Eye (tissue), 1 donor: ENCODE results near the gene IPO13.
A peak's percentile ranks its signal among the peaks of the same experiment; 100 is the strongest.

Experiments
- DNase-seq: peaks from one replicate; pipeline ENCODE4 v3.0.0-alpha.2; 2015

The IPO13 gene

DNA sequence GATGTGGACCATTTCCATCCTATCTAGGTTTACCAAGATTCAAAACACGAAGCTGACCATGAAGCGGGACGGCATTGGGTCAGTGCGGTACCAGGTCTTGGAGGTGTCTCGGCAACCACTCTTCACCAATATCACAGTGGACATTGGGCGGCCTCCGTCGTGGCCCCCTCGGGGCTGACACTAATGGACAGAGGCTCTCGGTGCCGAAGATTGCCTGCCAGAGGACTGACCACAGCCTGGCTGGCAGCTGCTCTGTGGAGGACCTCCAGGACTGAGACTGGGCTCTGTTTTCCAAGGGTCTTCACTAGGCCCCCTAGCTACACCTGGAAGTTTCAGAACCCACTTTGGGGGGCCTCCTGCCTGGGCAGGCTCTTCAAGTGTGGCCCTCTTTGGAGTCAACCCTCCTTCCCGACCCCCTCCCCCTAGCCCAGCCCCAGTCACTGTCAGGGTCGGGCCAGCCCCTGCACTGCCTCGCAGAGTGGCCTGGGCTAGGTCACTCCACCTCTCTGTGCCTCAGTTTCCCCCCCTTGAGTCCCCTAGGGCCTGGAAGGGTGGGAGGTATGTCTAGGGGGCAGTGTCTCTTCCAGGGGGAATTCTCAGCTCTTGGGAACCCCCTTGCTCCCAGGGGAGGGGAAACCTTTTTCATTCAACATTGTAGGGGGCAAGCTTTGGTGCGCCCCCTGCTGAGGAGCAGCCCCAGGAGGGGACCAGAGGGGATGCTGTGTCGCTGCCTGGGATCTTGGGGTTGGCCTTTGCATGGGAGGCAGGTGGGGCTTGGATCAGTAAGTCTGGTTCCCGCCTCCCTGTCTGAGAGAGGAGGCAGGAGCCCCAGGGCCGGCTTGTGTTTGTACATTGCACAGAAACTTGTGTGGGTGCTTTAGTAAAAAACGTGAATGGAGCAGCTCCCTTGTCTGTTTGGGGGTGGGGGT is 43.8 kb downstream of the IPO13 start:
- DNase-seq, result peak; percentile 28

DNA sequence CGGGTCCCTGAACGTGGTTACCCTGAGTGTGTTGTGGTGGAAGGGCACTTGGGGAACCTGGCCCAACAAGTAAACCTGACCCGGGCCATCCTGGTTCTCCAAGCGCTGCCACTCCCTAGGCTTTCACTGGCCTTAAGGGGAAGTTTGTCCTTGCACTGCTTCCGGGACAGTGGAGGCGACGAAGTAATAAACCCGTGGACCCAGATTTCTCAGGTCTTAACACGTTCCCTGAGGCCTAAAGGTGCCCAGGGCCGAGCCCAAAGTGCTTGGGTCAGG is 44.4 kb downstream of the IPO13 start:
- no peak for DNase-seq

DNA sequence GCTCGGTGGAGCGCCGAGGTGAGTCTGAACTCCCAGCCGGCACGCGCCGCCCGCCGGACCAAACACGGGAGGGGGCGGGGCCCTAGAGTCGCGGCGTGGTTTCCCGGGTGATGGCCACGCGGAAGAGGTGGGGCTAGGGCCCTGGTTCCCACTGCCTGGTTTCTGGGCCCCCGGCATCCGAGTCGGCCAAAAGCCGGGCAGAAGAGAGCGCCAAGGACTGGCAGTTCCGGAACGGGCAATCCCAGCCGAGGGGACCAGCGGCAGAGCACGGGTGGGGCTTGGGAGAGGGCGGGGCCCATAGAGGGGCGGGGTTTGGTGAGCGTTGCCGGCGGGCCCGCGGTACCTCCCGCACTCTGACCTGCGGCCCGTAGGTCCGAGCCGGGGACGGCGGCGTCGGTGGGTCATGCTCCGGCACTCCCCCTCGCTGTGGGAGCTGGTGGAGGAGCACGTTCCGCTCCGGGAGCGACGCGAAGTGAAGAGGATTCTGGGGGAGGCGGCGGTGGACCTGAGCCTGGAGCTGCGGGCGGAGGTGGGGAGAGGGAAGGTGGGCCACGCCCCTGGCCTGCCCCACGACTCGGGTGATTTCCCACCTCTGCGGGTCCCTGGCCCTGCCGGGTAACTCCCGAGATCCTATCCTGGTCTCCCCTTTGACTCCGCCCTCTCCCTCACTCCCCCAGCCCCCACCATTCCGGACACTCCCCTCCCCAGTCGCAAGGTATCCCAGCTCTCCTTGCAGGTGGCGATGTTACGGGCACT is 44.9 kb downstream of the IPO13 start, which contains the start of gene CCDC24:
Gene CCDC24, plus strand, starts transcription at position 124 of the 756 bp plus-strand sequence. Its CDS starts 280 bp downstream, at position 404.
- DNase-seq, result peak; percentile 87

DNA sequence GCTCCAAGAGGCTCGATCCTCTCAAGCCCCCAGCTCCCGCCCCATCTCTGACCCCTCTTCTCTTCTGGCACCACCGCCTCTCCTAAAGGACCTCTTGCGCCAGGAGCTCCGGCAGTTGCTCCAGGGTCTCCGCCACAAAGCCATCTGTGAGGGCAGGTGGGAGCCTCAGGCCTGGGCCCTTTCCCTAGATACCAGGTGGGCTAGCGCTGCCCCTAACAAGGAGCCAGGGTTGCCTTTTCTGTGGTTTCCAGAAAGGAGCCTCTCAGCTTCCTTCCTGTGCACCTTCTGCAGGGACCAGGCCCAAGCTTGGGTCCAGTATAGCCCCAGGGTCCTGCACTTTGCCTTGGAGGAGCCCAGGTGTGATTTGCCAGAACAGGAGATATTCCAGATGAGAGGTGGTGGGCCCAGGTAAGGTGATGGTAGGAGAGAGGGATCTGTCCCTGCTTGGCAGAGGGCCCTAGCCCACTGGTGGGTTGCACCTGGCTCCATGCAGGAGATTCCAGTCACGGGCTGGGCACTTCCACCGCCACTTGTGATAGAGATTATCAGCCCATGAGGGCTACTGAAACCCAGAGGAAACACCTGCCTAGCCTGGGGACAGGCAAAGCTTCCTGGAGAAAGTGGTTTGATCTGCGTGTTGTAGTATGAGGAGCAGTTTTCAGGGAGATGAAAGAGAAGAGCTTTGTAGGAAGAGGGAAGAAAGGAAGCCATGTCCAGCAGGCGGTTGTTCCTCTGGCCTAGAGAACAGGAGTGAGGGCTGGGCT is 45.7 kb downstream of the IPO13 start:
- DNase-seq, result no peak

DNA sequence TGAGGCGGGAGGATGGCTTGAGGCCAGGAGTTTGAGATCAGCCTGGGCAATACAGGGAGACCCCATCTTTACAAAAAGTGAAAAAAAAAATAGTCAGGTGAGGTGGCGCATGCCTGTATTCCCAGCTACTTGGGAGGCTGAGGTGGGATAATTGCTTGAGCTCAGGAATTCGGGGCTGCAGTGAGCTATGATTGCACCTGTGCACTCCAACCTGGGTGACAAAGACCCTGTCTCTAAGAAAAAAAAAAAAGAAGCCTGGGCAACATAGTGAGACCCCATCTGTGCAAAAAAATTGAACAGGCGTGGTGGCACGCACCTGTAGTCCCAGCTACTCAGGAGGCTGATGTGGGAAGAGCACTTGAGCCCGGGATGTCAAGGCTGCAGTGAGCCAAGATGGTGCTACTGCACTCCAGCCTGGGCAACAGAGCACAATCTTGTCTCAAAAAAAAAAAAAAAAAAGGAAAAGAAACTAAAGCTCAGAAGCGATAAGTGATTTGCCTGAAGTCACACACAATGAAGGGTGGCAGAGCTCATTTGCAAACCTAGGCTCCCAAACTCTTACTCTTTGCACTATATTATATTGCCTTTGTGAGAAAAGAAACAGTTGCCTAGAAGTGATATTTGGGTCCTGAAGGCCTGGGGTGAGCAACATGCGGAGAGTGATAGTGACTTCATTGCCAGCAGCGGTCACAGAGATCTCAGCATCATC is 46.6 kb downstream of the IPO13 start:
- no peak for DNase-seq

DNA sequence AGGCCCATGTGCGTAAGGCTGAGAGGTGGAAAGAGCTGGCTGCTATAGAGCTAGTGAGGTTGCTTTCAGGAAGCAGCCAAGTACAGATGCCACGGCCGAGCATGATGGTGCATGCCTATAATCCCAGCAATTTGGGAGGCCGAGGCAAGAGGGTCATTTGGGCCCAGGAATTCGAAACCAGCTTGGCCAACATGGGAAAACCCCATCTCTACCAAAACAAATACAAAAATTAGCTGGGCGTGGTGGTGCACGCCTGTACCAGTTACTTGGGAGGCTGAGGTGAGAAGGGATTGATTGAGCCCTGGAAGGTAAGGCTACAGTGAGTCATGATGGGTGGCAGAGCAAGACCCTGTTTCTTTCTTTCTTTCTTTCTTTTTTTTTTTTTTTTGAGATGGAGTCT is 47.3 kb downstream of the IPO13 start:
- DNase-seq, result no peak

DNA sequence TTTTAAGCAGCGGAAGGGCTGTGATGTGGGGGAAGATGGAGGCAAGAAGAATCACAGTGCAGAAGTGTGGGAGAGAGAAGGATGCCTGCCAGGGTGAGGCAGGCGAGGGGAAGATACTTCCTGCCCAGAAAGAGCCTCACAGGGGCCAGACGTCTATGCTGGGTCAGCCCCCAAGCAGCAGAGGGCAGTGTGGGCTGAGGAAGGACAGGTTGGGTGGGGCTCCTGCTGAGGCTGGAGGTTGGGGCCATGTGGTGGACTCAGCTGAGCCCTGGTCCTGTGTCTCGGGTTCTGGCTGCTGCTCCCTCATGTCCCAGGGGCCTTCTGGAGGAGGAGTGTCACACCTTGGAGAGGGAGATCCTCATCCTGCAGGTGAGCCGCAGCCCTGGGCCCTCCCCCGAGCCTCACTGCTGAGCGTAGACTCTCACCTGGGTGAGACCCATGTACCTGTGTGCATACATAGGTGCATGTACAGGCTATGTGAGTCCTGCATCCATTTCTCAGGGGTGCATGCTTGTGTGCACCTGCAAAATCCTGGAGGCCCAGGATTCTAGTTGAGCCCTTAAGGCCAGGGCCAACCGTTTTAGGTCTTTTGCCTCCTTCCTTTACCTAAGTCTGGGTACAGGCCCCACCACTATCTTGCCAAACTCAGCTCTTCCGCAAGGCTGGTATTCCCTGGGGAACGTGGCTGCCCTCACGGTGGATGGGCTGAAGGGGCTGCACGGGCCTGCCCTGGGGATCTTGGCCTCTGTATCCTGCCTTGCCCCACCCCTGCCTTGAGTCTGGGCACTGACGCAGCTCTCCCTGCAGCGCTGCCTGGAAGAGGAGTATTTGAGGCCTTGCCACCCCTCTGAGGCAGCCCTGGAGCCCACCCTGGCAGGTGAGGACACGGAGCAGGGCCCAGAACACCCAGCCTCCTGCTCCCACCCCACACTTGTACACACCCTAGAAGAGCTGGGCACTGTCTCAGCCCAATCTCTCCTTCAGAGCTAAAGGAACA is 48.3 kb downstream of the IPO13 start:
- no peak for DNase-seq

DNA sequence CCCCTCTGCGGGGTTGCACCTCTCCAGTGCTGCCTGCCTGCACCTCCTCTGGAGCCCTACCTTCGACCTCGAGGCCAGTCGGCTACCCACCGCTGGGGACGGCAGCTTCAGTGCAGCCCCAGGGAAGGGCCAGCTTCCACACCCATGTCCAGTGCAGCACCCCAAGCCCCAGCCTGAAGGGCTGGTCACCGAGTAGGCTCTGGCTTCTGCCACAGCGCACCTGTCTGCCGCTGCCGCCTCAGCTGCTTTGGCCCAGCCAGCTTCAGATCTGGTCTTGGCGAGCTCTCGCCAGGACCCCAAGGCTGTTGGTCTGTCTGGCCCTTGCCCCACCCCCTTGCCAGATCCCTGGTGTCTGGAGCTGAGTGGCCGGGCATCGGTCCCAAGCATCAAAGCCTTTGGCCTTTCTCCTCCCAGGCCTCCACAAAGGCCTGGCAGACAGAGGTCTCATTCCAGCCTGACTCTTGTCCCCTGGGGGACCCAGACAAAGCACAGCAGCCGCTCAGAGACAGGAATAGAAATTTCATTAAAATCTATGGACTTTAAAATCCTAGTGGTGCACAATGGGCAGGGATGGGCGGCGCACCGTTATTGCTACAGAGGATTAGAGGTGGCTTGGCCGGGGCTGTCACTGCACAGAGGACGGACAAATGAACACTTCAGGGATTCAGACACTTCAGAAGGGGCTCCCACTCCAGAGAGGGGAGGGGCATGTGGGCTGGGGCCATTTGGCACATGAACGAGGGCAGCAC is 49.4 kb downstream of the IPO13 start:
- no peak for DNase-seq

DNA sequence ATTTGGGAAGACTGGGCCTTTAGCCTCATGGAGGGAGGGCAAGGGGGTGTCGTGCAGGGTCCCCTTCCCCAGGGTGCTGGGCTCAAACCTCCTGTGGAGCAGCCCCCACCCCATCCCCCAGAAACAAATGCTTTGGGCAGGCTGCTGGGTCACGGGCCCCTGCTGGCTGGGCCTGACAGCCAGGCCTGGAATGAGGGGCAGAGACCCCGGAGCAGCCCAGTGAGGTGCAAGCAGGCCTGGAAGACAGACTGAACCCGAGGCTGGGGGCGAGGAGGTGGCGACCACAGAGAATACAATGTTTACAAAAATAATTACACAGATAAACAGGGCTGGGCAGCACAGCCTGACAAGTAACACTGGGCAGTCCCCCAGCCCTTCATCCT is 50.0 kb downstream of the IPO13 start:
- no peak for DNase-seq

DNA sequence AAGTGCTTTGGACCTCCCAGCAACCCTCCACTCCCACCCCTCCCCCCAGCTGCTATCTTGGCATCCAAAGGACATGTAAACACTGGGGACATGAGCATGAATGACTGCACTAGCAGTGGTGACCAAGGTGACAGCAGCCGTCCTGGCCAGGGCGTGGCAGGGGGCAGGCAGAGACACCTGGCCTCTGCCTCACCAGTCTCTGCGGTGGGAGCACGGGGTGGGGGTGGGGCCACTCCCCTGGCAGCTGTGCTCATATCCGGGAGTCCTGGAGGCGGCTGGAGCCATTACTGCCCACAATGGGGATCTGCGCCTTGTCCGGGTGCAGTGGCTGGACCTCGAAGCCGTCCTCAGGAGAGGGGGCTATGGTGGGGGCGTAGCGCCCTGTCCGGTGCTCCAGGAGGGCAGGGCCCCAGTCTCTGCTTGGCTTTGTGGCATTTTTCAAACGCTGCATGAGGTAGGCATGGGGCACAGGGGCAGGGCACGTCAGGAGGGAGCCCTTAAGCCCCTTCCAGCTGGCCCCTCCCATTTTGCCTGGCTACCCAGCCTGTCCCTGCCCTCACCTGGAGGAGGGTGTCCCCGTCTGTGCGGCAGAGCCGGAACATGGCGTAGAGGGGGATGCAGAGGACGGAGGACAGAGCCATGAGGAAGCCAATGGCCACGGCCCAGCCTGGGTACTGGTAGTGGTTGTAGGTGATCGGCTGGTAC is 50.7 kb downstream of the IPO13 start:
- DNase-seq, result no peak

DNA sequence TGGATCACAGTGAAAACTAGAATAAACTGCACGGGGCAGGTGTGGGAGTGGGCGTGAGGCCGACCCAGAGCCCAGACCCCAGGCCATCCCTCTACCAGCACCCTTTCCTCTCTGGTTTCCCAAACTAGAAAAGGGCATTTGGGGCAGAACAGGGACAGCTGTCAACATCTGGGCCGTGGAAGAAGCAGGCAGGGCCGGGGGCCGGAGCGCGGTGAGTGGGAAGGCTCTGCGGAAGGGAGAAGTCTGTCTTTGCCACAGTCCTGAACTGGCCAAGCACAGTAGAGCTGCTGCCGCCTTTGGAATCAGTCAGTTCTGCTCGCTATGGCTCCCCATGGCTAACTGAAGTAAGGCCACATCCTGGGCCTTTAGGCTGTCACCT is 51.2 kb downstream of the IPO13 start:
- DNase-seq, result no peak

DNA sequence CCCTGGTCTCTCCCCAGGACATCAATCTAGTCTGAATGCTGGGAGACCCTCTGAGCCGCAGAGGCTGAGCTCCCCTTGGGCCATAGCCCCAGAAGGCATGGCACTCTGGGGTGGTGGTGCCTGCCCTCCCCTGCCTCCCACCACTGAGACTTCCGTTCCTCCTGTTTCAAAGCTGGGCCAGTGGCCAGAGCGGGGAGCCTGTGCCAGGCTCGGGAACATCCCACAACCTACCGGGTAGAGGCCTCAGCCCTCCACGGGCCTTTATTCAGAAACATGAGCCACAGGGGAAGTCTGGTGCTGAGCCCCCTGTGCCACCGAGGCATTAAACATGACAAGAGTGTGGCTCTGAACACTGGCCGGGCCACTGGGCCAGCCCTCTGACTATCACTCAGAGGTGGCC is 52.7 kb downstream of the IPO13 start:
- DNase-seq, result no peak

DNA sequence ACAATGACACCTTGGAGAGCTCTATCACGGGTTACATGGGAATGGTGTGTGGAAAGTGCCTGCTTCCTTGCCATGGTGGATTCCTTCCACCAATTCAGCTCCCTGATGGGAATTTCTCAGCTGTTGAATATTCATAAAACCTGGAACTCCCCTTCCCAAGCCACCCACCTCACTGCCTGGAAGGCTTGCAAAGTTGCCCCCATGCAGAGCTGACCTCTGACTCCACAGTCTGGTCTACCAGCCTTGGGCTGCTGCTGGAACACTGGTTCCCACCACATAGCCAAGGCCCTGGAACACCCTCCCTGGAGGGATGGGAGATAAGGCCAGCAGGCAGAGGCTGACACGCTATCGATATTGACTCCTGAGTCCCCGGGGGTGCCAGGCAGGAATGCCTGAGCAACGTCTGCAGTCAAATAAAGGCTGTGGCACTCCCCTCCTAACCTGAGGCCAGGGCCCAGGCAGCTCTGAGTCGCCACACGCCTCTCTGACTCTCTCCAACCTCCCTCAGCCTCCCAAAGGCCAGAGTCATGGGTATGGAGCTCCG is 53.4 kb downstream of the IPO13 start:
- no peak for DNase-seq

DNA sequence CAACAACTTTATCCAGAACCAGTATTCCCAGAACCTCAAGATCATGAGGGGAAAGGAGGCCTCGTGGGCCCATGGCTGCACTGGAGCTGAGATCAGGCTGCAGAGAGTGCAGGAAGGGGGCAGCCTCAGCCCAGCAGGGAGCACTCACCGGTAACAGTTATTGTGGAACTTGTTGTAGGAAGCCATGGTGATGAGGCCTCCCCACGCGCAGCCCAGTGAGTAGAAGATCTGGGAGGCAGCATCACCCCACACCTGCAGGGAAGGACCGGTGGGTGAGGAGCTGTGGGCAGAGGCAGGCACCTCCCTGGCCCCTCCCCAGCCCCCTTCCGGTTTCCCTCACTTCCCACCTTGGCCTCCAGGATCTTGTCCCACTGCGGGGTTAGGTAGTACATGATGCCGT is 55.4 kb downstream of the IPO13 start:
- no peak for DNase-seq

DNA sequence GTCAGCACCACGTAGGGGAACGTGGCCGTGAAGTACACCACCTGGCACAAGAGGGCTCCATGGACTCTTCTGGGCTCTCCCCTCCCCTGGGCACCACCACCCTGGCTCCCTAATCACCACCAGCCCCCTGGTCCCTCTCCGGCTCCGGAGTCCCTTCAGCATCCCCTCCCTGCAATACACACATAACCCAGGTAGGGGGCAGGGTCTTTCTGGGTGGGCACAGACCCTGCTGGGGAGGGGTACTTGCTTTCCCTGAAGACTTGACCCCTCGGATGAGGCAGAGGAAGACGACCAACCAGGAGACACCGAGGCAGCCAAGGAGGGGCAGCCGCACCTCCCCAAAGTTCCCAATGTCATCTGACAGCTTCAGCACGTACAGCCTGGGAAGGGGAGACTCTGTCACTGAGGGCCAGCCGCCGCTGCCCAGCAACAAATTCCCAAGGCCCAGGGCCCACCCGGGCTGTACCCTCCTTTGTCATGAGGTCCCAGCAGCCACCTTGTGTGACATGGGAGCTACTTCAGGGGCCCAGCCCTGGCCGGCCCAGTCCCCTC is 55.9 kb downstream of the IPO13 start:
- DNase-seq, result no peak

DNA sequence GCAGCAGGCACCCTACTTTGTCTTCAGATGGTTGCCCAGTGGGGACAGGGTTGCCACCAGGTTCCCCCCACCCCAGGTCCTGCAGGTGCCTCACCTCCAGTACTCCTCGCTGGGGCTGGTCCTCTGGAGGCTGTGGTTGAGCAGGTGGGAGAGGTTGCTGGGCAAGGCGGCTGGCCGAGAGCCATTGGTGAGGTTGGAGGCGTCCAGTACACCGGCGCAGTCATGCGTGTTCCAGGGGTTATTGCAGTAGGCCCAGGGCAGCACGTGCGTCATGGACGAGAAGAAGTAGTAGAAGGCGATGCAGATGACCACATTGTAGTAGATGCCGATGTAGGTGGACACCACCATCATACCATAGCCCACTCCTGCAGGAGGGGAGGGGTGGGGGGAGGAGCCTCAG is 61.5 kb downstream of the IPO13 start:
- no peak for DNase-seq

DNA sequence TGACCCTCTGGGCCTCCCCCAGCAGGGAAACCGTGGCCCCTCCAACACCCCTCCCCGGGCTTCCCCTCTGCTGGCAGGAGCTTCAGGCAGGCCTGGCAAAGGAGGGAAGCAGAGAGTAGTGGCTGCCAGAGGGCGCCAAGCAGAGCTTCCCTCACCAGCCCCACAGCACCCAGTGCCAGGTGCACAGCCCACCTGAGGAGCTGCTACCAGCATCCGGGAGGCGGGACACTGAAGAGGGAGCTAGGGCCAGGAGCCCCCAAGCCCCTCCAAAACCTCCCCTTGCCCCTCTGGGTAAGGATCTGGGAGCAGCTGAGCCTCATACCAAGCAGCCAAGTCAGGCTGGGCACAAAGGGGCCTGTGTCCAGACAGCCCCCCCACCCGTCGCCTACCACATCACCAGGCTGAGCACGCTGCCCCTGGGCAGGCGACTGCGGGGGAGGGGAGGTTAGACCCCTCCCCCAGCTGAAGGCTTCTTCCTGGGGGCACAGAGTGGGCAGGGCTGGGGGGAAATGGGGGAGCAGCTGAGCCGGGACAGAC is 64.3 kb downstream of the IPO13 start:
- no peak for DNase-seq

DNA sequence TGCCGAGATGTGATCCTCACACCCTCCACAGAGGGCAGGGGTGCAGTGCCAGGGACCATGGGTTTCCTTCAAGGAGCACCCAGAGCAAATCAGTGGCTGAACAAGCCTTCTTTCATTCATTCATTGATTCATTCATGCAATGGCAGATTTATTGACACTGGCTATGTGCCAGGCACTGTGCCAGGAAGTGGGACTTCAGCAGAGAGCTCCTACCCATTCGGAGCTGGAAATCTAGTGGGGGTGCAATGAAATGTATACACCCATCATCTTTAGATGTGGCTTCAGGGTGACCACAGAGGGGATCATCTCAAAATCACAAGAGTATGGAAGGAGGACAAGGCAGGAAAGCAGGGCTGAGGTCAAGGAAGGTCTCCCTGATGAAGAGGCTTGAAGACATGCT is 65.7 kb downstream of the IPO13 start:
- no peak for DNase-seq

DNA sequence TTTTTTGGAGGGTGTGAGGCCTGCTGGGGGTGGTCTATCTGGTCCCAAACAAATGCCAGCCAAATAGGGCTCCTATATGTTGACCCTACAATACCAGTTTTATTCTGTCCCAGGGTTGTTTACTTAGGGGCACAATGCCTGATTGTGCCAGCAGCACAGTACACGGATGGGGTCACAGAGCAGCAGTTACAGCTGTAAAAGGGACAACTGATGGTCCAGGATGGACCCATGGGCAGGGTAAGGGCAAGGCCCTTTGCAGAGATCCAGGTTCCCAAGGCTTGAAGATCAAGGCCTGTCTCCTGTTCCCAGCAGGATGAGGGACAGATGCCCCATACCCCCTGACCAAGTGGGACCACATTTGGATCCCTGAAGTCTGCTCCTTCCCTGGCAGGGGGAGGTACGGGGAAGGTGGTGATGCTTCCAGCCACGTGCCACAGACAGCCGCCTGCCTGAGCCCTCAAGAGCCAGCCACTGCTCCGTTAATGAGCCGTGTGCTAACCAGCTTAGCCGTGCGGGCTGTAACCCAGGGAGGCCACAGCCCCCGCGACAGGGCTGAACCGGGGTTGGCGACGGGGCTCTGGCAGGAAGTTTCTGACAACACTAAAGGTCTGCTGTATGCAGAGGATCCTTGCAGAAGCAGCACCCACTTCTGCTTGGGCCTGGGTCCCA is 66.3 kb downstream of the IPO13 start:
- peak; percentile 84 for DNase-seq
